Activated effector memory CD4-positive, alpha-beta T cell treated with Interleukin-2 at 50 U/mL for 16 hours (primary cell): ENCODE data around the gene EYS.
"Not testable (repeated sequence)": the region's sequence is repeated elsewhere in the genome, so short reads cannot be mapped to it uniquely, and the experiment has no call there.

ENCODE experiments used
- DNase-seq: peaks from one replicate; pipeline ENCODE4 v3.0.0-alpha.2; 2020

The EYS gene

DNA sequence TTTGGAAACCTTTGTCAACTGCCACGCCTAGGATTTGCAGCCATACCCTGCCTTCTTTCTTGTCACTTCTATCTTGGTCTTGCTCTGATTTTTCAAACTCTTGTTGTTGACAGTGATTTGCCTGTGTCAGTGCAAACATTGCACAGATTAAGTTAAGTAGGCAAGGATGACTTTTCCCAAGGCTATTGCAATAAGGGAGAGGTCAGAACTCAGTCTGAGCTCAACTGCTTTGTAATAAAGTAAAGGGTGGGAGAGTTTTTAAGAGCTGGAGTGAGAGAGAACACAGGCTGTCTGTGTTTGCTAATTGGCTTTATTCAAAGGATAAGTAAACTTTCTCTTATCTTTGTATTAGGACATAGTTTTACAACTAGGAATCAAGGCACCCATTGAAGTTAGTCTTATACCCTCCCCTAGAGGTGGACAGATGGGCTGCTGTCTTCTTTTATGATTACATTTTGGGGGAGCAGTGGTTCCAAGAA lies 1622.8 kb downstream of the EYS start:
- DNase-seq, result no peak

DNA sequence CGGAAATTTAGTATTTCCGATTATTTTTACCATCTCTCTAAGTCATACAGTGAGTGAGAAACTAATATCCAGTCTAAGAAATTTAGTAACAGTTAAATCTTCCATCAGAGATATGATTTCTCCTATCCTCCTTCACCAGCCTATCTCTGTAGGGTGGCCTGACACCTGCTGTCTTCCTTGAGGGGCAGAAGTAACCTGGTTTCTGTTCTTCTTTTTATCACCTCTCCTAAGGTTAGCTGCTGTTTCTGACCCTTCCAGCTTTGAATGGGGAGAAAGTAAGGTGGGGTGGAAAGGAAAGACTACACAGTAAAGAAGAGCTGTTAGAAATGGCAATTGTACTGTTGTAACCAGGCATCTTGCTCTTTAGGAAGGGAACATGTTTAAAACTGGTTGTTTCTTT lies 1623.8 kb downstream of the EYS start:
- DNase-seq, result no peak

DNA sequence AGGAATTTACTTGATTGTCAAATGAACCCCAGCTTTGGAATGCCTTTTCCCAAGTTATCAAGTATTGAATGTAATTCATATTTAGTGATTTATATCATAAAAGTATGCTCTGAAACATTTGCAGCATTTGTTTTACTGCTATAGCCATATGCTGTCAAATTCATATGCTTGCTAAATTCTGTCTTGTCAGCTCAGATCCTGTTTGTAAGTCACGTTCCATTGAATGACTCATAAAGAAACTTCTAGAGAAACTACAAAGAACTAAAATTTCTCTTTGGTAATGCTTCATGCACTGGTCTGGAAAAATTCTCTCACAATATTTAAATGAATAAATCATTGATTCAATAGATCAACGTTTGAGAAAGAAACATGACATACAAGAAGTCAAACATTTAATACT lies 1625.6 kb downstream of the EYS start:
- DNase-seq, result no peak

DNA sequence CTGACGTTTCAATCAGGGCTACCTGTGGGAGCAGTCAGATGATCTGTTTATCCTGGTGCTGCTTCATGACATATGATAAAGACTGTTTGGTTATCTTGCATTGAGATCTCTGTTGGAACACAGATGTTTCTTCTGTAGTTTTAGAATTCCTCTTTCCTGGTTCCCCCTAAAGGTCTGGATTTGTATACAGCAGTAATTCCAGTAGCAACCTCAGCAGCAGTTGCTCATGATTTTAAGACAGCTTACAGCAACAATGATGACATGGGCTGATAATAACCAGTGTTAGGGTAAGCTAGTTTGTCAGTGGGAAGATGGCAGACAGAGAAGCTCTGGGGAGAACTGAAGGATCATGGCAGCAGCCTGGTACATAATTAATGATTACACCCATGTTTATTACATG lies 1632.0 kb downstream of the EYS start:
- DNase-seq, result no peak

DNA sequence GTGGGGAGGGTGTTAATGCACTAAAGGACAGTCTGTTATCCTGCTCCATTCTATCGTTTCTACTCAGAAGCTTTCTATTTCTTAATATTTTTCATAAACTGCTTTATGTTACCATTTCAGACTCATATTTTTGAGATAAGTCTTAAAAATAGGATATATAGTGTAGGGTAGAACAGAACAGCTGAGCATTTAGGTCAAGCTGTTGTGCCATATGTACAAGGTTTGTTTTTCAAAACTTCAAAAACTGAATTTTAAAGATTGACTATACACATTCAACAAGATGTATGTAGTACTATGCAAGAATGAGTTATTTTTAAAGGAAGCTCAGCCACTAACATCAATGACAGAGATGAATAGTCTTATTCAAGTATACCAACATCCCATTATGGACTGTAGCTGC lies 1634.3 kb downstream of the EYS start:
- no peak for DNase-seq

DNA sequence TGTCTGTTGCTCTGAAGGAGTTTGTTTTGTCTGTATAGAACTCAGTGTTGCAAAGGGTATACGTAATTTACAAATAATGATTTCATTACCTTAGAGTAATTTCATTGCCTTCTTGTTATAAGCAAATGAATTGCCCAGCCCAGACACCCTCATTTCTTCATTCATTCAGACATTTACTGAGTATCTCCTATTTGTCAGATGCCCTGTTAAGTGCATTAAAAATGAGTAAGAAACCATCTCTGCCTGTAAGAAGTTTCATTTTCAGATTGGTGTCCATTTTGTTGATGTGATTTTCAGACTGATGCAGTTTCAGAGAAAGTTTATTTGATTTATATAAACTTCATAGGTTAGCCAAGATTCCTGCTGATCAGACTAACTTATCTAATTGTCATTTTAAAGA lies 1642.1 kb downstream of the EYS start:
- no peak for DNase-seq

DNA sequence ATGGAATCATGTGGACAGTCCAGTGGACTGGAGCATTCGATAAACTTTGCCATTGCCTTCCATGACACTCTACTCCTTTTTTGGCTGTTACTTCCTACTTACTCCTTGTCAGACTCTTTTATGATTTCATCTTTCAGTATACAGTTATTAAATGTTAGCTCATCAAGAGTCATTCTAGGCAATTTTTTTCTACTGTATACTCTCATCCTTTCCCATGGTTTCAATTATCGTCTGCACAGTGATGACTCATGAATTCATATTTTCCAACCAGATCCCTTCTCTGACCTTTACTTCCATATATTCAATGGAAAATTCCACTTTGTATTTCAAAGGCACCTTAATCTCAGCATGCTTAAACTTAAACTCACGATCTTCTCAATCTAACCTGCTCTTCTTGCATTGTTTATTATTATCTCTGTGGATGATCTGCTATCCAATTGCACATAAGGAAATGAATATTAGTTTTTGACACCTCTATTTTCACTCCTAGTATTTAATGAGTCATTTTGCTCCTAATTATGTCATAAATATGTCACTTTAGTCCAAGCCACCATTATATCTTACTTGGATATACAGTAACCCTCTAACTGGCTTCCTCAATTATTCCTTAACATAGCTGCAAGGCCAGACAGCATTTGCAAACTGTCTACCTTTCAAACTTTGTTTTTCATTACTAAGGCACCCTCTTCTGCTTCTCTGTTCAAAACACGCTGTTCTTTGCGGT lies 1643.9 kb downstream of the EYS start:
- DNase-seq, result no peak

DNA sequence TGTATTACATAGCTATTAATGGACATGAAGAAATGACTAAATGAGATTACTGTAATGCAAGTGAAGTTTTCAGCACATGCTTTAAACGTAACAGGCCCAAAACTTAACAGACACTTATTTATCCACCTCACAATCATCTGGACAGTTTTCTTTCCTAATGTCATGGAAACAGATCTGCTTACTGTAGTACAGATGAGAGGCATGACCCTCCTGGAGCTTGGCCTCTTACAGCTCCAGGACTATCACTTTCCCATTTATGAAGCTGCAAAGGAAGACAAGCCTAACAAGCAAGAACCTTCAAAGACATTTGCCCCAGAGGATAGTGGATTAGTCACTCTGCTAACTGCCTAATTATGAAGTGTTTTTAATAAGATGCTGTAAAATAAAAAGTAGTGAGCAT lies 1652.2 kb downstream of the EYS start:
- DNase-seq, result no peak

DNA sequence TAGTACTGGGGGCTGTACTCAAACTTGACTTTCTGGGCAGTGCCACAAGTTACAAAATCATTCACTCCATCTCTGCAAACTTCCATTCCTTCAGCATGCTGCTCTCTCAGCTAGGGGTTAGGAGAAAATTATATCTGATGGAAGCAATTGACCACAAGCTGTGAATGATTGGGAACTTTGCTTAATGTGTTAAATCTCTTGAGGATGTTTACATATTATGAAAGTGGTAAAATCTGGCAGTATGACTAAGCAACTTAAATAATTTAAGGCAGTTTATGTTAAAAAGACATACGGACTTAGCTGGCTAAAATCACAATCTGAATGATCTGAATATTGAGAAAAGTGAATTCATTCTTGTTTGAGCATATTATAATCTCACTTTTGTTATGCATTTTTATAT lies 1656.4 kb downstream of the EYS start:
- no peak for DNase-seq

DNA sequence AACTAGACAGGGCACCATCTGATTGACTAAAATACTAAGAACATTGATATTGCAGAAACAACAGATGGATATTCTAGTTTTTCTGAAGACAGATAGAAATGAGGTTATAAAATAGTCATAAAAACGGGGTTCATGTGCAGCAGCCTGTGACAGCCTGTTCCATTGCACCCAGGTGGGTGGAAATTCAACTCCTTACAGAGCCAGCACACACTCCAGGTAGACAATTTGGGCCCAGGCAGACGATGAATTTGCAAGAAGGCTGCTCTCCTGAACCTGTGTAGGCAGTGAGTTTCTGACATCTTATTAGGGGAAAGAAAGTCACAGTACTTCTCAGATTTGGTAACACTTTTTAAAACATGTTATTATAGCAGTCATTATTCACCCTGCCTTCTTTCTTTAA lies 1657.3 kb downstream of the EYS start:
- no peak for DNase-seq

DNA sequence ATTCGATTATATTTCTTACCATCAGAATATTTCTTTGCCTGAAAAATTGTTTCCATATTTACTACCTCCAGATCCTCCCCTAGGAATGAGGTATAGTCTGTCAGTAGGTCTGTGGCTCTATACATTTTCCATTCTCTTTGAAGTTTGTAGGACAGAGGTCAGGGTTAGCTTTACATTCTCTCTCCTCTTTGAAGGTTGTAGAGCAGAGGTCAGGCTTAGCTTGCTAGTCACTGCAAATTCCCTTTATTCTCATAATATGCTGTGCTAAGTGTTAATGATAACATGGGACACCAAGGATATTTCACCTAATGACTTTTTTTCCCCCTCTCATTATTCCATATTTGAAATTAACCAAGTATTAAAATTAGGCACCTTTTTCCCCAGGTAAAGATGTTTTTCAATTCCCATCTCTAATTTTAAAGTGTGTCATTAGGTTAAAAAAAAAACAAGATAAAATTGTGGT lies 1660.2 kb downstream of the EYS start:
- DNase-seq, result no peak

DNA sequence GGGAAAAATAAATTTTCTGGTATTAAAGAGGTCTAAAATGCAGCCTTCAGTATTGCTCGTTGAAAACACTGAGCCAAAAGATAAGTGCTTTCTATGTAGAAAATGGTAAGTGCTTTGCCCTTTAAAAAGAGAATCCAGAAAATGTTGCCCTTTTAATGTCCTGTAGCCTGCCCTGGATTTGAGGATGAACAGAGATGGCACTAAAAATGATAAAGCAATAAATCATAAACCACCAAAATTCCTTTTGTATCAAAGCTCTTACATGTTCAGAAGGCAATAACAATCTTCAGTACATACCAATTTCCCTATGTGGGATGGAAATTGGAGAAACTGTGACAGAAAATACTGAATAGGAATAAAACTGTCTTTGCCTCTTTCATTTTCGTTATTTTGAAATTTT lies 1665.7 kb downstream of the EYS start:
- no peak for DNase-seq

DNA sequence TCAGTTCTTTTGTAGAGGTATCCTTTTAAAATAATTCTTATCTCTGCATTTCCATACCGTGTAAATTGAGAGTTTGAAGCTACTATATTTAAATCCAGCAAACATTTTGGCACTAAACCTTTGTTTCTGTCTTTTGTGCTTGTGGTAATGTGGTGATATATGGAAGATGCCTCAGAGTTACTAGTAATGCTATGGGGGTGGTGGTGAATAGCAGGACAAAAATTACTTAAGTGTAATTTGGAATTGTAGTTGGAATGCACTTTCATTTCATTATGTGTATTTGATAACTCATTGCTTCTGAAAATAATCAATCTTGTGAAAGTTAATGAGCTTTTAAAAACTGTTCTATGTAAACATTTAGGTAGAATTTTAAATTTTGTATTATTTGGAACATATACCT lies 1666.9 kb downstream of the EYS start:
- DNase-seq, result no peak

DNA sequence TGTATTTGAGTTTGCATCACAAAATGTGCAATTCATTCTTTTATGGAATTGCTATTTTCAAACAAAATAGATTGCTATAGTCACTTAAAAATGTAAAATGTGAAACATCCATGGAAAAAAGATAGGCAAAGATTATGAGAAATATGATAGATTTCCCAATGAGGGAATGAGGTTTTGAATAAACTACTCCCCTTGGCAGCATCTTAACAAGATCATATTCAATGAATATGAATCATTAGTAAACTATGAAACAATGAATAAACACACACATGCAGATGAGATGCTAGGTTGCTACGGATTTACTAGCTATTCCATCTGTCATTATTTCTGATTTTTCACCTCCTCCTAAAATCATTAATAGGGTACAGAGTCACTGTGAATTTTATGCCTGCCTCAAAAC lies 1669.6 kb downstream of the EYS start:
- no peak for DNase-seq

DNA sequence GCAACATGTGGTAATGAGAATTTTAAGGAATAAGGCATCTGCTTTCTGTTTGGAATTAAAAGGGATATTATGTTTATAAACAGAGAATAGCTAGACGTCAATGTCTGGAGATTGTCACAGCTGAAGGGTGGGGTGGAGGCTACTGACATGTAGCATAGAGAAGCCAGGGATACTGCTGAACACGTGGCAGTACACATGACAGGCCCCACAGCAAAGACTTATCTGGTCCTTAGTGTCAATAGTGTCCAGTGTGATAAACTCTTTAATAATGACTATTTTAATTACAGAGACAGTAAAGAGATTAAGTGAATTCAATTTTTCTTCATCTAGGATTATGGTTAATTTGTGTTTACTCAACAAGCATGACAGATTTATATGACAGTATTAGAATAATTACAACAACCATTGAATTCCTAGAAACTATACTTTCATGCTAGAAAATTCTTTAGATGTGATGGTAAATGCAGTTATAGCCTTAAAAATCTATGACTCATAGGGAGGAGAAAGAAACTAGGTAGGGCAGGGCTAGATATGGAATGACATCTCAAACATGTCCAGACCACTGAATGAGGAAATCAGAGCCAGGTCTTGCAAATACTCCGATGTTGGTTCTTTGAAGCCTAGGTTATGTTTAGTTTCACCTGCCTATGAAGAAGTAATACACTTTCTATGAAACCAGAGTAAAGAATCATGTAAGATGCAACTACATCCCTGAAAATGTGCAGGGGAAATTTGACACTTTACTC lies 1671.9 kb downstream of the EYS start:
- no peak for DNase-seq

DNA sequence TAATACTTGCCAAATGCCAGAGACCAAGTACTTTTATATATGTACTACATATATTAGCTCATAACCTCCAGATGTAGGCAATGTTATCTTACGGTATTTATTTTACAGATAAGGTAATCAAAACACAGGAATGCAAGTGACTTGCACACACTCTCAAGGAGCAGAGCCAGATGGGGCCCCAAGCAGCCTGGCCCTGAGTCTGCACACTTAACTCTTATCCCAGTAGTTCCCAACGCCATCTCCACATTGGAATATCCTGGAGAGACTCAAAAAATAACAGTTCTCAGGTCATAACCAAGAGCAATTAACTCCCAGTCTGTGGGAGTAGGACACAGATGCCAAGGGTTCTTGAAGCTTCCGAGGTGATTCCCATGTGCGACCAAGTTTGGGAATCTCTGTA lies 1672.7 kb downstream of the EYS start:
- DNase-seq, result no peak

DNA sequence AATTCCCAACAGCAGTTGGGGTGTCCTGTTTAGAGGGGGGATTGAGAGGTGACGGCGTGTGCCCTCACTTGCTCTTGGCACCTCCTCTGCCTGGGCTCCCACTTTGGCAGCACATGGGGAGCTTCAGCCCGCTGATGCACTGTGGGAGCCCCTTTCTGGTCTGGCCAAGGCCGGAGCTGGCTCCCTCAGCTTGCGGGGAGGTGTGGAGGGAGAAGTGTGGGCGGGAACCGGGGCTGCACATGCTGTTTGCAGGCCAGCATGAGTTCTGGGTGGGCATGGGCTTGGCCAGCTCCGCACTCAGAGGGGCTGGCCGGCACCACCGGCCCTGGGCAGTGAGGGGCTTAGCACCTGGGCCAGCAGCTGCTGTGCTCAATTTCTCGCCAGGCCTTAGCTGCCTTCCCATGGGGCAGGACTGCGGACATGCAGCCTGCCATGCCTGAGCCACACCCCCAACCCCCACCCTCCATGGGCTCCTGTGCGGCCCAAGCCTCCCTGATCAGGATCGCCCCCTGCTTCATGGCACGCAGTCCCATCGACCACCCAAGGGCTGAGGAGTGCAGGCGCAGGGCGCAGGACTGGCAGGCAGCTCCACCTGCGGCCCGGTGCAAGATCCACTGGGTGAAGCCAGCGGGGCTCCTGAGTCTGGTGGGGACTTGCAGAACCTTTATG lies 1675.9 kb downstream of the EYS start:
- DNase-seq, result not testable (repeated sequence)

DNA sequence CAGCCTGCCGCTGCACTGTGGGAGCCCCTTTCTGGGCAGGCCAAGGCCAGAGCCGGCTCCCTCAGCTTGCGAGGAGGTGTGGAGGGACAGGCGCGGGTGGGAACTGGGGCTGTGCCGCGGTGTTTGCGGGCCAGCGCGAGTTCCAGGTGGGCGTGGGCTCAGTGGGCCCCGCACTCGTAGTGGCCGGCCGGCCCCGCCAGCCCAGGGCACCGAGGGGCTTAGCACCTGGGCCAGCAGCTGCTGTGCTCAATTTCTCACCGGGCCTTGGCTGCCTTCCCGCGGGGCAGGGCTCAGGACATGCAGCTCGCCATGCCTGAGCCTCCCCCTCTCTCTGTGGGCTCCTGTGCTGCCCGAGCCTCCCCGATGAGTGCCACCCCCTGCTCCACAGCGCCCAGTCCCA lies 1683.3 kb downstream of the EYS start:
- DNase-seq, result no peak

DNA sequence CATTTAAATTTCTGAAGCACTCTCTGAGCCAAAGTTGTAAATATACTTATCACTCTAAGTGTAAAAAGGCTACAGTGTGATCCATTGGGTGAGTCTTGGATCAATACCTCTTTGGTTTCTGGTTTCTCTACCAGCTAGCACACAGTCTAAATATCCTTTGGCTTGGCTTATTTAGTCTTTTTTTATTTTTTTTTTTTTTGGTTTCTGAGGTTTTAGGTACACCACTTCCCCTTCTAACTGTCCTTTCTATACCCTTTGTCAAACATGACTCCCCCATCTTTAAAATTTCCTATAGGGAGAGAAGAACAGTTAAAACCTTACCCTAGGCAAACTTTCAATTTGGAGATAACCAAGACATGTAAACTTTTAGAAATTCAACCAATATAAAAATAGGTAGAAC lies 1692.4 kb downstream of the EYS start:
- no peak for DNase-seq

DNA sequence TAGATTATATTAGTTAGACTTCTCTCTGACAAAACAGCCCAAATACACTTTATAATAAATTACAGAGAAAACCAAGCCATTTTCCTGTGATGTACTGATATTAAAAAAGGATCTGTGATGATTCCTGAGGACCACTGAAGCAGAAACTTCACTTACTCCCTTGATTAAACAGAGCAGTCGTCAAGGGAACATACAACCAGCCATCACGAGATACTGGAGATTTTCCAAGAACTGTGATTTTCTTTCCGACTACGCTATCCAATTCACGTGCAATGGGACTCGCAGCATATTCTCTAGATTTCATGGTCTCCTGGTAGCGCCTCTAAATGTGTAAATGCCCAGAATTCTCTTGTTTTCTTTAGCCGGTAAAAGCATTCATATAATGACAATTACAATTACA lies 1694.0 kb downstream of the EYS start:
- DNase-seq, result no peak

DNA sequence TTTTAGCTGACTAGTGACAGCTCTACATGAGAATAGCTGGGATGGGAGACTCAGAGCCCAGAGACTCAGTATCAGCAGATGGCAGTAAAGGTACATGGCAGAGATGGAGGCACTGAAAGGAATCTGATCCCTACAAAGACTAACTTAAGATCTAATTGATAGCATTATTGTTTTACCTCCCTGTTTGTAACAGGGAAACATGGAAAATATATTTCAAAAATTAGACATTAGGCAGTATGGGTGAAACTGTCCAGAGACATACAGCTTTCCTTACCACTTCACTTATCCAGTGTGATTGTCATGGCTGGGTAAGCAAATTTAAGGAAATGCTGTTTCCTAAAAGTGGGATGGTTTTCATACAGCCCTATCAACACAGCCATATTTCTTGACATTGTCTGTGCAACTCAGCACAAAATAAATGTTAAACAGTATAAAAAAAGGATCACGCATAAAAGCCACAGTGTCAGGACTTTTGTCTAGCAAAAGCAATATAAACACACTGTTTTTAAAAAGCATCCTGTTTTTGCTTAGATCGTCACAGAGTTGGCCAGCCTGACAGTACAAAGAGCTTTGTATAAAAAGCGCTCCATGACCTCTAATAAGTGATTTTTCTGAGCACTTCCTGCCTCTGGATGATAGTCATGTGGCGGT lies 1694.5 kb downstream of the EYS start:
- DNase-seq, result no peak

DNA sequence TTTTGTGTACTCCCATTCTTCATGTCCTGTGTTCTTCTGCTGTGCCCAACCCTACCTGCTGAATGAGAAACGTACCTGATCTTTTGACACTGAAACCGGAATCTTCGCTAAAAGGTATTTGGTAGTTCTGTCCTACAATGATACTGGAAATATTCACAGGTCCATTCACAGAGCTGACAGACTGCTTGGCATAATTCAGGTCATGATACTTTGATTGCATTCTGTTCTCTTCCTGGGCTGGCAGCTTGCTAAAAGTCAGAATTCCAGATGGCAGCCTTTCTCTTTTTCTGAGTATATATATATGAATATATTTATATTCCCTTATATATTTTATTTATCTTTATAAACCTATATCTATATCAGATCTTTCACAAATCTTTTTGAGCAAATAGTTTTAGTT lies 1696.4 kb downstream of the EYS start:
- no peak for DNase-seq

DNA sequence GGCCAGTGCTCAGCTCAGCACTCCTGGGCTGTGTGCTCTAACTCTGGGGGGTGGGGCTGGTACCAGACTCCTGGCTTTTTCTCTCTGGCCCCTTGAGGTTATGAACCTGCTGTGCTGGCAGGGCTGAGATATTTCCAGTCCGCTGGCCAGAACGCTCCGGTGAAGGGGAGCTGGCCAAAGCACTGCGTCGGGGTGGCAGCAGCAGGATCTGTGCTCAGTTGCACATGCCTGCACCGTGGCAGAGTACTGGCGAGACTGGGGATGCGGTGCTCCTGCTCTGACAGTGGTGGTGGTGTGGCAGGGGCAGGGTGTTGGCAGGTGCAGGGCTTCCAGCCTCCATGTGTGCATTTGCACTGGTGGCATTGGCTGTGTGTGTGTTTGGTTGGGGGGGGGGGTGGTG lies 1697.0 kb downstream of the EYS start:
- no peak for DNase-seq

DNA sequence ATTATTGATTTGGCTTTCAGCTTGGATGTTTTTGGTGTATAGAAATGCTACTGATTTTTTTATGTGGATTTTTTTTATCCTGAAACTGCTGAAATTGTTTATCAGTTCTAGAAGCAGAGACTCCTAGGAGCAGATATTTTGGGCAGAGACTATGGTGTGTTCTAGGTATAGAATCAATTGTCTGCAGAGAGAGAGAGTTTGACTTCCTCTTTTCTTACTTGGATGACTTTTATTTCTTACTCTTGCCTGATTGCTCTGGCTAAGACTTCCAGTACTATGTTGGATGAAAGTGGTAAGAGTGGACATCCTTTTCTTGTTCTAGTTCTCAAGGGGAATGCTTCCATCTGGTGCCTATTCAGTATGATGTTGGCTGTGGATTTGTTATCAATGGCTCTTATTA lies 1700.8 kb downstream of the EYS start:
- no peak for DNase-seq
